ENCODE measurements around the gene IGSF5.

IGSF5 gene

DNA sequence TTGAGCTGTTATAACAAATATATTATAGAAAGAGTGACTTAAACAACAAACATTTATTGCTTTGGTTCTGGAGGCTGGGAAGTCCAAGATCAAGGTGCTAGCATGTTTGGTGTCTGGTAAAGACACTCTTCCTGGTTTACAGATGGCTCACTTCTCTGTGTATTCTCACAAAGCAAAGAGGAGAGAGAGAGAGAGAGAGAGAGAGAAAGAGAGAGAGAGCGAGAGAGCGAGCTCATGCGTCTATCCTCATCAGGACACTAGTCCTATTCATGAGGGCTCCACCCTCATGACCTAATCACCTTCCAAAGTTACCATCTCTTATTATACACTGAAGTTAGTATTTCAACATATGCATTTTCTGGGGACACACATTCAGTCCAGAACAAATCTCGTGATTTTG is 89.6 kb downstream of the IGSF5 start:
- DNase-seq (ENCODE audit: low spot score) = no peak

DNA sequence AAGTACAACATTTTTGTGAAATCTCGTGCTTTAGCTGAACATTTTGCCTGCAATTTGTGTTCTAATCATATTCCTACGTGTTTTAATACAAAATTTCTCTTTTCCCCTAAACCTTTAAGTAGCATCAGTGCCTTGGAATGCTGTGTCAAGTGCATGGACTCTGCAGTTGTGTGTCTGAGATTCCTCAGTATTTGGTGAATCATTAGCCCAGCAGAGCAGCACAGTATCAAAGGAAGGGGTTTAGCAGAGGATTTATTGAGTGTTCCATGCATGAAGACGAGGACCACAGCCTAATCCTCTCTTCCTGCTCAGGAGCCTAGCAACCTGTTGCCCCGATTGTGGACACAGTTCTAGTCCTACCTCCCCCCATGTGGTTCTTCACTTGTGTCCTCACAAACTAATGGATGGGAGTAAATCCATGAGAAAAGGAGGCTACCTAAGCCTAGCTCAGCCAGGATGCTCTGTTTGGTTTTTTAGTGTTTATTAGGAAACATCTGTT is 92.9 kb downstream of the IGSF5 start:
- DNase-seq (ENCODE audit: low spot score) = no peak

DNA sequence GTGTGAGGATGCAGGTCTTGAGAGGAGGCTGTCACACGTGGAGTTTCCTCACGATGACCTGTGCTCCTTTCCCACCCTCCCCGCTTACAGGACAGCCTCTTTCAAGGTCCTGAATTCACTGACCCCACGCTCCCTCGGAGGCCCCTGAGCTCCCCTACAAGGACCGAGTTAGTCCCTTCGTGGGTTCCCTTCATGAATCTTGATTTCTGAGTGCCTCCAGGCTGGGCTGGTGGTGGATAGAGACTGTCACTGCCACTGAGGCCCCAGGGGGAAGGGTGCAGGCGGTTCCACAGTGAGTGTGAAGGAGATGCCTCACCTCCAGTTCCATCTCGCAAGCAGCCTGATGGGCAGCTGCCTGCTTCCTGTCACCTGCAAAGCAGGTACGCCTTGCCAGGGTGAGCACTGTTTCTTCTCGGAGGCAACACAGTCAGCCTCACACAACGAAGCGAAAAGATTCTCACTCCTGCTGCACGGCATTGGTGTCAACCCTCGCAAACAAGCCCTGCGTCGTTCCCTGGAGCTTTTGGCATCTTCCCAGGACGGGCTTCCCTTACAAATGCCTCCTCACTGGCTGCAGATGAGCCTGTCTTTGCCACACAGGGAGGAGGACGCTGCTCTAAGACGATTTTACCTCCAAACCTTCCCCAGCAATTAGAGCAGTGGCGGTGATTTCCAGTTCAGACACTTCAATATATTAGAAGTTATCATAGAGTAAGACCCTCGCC is 95.6 kb downstream of the IGSF5 start:
- DNase-seq (ENCODE audit: low spot score) = no peak

DNA sequence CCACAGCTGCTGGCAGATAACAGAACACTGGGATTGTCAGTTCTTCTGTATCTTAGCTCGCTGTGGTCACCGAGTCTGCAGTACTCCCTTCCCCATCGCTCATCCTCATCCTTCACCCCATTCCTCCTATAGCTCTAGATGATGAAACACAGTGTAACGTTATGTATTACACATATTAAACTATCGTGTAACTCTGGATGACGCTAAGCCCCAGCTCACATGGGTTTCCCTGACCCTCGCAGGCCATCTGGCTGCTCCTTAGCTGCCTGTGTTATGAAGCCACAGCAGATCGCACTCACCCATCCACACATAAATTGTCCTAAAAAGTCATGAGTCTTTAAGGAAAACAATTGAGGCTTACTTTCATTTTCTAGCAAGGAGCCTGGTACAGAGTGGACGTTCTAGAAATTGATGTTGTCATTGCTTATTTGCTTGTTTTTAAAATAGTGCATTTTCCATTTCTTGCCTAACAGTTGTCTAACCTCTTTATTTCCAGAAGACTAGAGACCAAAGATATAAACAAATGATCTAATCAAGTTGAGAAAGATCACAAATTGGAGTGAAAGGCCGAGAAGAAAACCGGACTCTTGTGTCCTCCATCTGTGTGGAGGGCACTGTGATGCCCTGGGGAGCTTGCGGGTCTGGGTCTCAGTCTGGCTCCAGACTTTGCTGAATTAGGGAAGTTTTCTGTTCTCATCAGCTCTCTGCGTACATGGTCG is 97.9 kb downstream of the IGSF5 start:
- no peak for DNase-seq (ENCODE audit: low spot score)

DNA sequence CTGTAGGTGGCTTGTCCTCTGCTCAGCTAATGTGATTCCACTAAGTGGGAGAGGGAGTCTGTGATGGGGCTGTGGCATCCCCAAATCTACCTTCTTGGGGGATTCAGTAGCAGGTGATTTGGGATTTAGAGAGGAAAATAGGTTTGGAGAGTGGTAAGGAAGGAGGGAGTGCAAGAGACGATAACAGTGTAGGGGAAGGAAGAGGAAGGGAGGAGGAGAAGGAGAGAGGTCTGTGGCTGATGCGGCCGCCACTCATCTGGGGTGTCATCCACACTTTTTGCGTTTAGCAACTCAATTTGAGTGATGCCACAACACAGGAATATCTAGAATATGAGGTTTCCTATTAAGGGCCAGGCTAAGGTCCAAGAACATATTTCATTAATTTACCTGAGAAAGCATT is 98.5 kb downstream of the IGSF5 start:
- DNase-seq (ENCODE audit: low spot score) = no peak

DNA sequence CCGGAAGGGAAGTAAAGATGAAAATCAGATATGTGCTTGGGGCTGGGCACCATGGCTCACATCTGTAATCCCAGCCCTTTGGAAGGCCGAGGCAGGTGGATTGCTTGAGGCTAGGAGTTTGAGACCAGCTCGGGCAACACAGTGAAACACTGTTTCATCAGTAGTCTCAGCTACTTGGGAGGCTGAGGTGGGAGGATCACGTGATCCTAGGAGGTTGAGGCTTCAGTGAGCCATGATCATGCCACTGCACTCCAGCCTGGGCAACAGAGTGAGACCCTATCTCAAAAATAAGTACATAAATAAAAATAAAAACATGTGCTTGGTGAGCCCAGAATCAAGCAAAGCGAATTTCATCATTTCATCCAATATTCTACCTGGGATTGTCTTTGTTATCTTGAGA is 98.9 kb downstream of the IGSF5 start:
- DNase-seq (ENCODE audit: low spot score) = no peak

DNA sequence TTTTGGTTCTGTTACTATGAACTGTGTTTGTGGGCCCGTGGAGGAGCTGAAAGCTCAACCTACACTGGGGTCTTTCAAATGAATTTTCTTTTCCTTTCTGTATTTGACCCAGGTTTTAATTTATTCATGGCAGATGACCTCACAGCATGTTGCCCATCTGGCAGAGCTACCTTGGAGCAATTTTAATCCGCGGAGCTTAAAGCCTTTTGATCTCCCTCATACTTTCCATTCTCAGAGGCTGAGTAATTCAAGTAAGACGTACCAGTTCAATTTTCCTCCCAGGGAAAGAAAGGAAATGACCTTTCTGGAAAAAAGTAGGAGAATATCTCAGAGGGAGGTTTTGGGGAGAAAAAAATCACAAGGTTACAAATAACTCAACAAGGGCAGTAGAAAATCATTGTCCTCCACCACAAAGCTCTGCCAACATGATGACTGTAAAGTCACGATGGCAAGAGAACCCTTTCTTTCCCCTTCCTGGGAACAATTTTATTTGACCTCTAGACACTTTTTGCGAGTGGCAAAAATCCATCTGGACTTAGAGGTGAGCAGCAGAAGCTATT is 100.7 kb downstream of the IGSF5 start:
- DNase-seq (ENCODE audit: low spot score) = no peak

DNA sequence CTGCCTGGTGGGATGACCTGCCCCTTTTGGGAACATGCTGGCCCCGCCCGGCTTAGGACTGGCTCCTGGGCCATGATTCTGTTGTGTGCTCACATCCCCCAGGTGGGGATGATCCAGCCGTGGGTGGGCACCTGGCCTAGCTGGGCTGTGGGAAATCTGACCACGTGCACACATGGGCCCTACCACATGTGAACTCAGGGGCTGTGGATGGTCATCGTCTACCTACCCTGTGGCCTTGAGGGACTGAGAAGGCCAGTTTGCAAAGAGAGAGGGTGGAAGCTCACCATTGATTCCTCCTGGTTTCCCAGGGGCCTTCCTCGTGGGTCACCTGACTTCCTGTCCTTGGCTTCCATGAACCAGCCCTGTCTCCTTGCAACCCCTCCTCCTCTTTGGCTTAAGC is 102.9 kb downstream of the IGSF5 start:
- DNase-seq (ENCODE audit: low spot score) = no peak

DNA sequence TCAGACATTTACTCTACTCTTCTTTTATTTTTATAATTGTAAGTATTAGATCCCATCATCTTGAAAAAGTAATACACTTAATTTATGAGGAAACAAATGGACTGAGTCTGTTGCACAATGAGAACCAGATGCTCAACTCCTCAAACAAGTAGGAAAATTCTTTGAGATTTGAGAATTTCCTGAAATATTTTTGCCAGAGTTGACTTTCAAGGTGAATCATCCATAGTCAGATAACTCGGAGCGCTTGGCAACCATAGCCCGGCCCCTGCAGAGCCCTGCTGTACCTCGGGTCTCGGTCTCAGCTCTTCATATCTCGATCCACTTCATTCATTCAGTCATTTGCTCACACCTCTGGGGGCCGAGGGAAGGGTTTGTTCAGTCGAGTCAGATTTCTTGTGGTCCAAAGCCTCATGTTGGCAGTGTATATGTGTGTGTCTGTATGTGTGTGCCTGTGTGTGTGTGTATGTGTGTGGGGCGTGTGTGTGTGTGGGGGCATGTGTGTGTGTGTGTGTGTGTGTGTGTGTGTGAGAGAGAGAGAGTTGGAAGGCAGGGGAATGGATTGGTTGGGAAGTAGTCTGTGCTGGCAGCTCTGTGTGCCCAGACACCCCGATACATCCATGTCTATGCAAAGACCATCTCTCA is 104.2 kb downstream of the IGSF5 start:
- no peak for DNase-seq (ENCODE audit: low spot score)

DNA sequence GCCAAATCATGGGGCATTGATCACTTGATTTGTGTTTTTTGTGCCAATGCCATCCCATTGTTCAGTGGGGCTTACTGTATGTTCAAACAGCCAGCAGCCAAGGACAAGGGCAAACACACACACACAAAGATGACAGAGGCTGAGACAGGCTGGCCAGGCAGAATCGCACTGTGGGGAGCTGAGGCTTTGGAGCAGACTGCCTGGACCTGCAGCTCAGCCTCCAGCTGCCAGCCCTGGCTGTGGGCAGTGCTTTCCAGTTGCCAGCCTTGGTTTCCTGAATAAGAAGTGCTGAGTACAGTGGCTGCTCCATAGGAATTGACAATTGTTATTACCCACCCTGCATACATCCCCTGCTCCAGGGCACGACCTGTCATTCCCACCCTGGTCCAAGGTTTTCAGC is 105.3 kb downstream of the IGSF5 start:
- no peak for DNase-seq (ENCODE audit: low spot score)

DNA sequence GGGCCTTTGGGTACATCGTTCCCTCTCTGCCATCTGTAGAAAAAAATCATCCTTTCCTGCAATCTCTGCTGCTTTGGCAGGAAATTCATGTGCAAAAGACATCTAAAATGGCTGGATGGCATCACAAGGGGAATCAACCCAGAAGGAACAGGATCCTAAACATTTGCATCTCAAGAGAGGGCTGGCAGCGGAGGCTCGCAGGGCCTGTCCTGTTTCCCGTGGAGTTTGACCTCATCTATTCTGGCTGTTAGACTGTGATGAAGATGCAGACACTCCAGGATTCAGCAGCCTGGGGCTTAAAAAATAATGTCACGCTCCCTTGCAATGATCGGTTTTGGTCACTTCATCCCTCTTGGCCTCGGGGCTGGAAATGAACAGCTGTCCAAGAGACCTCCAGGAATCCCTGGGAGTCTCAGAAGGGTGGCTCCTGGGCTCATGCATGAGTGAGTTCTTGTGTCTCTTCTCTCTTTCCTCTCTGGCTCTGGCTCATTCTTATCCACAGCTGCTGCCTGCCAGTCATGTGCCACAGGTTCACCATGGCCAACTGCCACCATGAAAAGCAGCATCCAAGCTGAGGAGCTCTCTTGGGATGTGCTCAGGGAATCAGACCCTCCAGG is 106.1 kb downstream of the IGSF5 start:
- no peak for DNase-seq (ENCODE audit: low spot score)
